SU-DHL-6 (cell line): ENCODE measurements around the gene ITPR1.

Experiments
- CTCF ChIP-seq: fragments of 200-600 bp; sonication (generic); IDR thresholded peaks from one replicate; pipeline ENCODE4 v1.5.1; 2017; ENCODE audit warnings: antibody characterized with exemption, mild to moderate bottlenecking, low read length, moderate library complexity; ENCODE audit not compliant: insufficient read depth, poor library complexity, severe bottlenecking
- EZH2phosphoT487 ChIP-seq: fragments of 200-600 bp; sonication (generic), shearing (Covaris generic); conservative IDR thresholded peaks from 2 replicates; pipeline ENCODE4 v1.6.1; 2018; ENCODE audit warnings: mild to moderate bottlenecking, antibody characterized with exemption, low read length, moderate library complexity, mixed read lengths

GRCh38 chr3:4675704-4676103 is 182.6 kb downstream of the ITPR1 start:
- no peak for TF ChIP-seq CTCF
- TF ChIP-seq EZH2phosphoT487 = no peak
